GM21423 (cell line): ENCODE results near the gene STIP1.
"Not testable (repeated sequence)": the region's sequence is repeated elsewhere in the genome, so short reads cannot be mapped to it uniquely, and the experiment has no call there.

Experiments
- ATAC-seq: cut with Tn5 transposase; IDR thresholded peaks from one replicate; pipeline ENCODE4 v1.9.1; 2021; ENCODE audit warnings: mild to moderate bottlenecking, moderate library complexity; ENCODE audit not compliant: unreplicated experiment

STIP1 gene

GRCh38 chr11:64157631-64158394, 28.2 kb upstream of the STIP1 start:
- ATAC-seq = no peak

GRCh38 chr11:64161037-64161436, 24.9 kb upstream of the STIP1 start:
- ATAC-seq = no peak

GRCh38 chr11:64162769-64163168, 23.2 kb upstream of the STIP1 start:
- ATAC-seq = not testable (repeated sequence)

- ATAC-seq = no peak
Observed at GRCh38 chr11:64163951-64164350, 22.0 kb upstream of the STIP1 start.

GRCh38 chr11:64164392-64165312, 21.3 kb upstream of the STIP1 start:
- ATAC-seq = no peak

GRCh38 chr11:64165481-64165841, 20.5 kb upstream of the STIP1 start:
- no peak for ATAC-seq

GRCh38 chr11:64165842-64166635, 19.9 kb upstream of the STIP1 start, which contains the start of gene MACROD1:
Gene MACROD1 (minus strand): TSS chr11:64166113. CDS start chr11:64165994, 119 bp downstream.
- peak; percentile 82 for ATAC-seq

- no peak for ATAC-seq
Observed at GRCh38 chr11:64170419-64170818, 15.6 kb upstream of the STIP1 start.

- no peak for ATAC-seq
Observed at GRCh38 chr11:64173616-64174355, 12.2 kb upstream of the STIP1 start.

GRCh38 chr11:64176751-64177150, 9.2 kb upstream of the STIP1 start:
- ATAC-seq = no peak

- ATAC-seq = no peak
Observed at GRCh38 chr11:64178203-64178602, 7.8 kb upstream of the STIP1 start.

- ATAC-seq = no peak
Observed at GRCh38 chr11:64178951-64179639, 6.9 kb upstream of the STIP1 start.

GRCh38 chr11:64180891-64181290, 5.1 kb upstream of the STIP1 start:
- ATAC-seq = no peak

- ATAC-seq = no peak
Observed at GRCh38 chr11:64181506-64182411, 4.2 kb upstream of the STIP1 start.

GRCh38 chr11:64183890-64184289, 2.1 kb upstream of the STIP1 start:
- no peak for ATAC-seq

- ATAC-seq = peak; percentile 24
Observed at GRCh38 chr11:64185175-64185692, 737 bp upstream of the STIP1 start.

GRCh38 chr11:64186492-64187165, 658 bp downstream of the STIP1 start:
- no peak for ATAC-seq

- no peak for ATAC-seq
Observed at GRCh38 chr11:64192434-64192833, 6.5 kb downstream of the STIP1 start.
